Measurements from ENCODE around the gene TCAP.

TCAP gene

DNA sequence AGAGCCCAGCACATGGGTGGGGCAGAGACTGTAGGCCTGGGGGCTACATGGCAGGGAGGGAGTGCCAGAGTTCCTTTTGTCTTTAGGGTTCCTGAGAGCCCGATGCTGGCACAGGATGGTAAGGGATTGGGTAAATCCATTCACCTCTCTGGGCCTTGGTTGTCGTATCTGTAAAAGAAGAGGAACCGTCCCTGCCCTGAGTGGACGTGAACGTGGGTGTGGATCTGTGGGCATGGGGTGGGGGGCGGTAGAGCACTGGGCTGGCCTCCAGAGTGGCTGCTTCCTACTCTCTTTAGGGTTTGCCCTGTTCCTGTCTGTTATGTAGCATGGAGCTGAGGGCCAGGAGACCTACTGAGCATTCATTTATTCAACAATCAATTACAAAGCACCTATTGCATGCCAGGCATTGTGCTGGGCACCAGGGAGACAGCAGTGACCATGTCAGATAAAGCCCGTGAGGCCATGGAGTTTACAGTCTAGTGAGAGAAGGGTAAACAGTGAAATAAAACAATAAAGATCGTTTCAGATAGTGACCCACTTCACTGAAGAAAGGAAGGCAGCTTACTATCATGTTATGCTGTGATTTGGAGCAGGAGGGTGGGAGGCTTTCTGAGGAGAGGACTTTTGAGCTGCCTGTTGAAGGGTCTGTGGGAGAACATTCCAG is 13.1 kb upstream of the TCAP start:
- no peak for DNase-seq (ENCODE audit: low spot score)

DNA sequence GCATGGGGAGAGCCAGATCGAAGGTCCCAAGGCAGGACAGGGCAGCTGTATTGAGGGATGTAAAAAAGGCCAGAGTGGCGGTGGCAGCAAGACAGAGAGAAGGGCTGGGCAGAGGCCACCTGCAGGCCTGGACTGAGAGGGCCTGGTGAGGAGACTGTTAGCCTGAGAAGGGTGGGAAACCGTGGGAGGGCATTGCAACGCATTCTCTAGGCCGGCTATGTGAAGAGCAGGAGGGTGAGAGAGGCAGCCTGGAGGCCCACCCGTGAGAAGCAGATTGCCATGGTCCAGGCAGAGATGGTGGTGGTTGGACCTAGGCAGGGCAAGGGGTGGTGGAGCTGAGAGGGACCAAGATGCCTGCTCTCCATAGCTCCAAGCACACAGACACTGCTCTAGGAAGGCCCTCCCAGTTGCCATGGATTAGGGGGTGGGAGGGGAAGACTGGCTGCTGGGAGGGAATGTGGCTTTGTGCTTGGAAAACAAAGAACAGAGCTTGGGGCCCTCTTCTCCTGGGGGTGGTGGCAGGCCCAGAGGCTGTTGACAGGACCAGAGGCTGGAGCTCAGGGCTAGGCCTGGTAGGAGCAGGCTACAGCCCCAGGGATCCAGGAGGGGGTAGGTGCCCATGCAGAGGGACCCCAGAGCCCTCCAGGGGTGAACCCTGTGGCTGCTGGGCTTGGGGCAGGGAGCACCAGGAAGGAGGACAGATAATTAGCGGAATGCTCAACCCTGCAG is 12.4 kb upstream of the TCAP start:
- DNase-seq (ENCODE audit: low spot score) = no peak

DNA sequence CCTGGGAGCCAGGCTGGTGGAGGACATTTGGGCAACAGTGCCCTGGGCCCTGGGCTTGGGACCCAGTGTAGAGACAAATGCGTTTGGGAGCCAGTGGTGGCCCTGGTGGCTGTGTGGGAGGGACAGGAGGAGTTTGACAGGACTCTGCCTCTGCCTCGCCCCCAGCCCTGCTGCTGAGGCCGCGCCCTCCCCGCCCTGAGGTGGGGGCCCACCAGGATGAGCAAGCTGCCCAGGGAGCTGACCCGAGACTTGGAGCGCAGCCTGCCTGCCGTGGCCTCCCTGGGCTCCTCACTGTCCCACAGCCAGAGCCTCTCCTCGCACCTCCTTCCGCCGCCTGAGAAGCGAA is 11.9 kb upstream of the TCAP start:
- no peak for DNase-seq (ENCODE audit: low spot score)

DNA sequence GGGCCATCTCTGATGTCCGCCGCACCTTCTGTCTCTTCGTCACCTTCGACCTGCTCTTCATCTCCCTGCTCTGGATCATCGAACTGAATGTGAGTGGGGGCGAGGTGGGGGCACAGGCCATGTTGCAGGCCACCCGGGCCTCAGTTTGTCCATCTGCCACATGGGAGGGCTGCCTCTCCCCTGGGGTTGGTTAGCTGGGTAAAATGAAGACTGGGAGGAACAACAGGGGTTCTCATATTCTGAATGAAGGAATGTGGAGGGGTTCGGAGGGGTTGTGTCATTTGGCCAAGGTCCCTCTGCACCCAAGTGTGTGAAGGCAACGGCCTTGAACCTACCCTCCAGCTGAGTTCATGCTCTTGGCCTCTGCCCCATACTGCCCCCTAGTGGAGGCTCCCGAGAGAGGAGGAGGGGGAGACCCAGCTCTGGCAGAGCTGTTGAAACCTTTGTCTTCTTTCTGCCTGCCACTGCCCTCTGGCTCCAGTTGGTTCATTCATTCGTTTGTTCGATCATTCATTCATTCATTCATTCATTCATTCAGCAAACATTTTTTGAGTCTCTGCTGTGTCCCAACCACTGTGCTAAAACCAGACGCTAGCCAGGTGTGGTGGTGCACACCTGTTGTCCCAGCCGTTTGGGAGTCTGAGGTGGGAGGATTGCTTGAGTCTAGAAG is 11.4 kb upstream of the TCAP start:
- peak; percentile 13 for DNase-seq (ENCODE audit: low spot score)

DNA sequence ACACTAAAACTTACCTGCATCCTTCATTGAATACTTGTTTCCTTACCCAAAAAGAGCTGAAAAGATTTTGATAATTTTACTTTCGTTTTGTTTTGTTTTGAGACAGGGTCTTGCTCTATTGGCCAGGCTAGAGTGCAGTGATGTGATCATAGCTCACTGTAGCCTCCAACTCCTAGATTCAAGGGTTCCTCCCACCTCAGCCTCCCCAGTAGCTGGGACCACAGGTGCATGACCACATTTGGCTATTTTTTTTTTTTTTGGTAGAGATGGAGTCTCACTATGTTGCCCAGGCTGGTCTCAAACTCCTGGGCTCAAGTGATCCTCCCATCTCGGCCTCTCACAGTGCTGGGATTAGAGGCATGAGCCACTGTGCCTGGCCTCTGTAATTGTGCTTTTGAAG is 10.0 kb upstream of the TCAP start:
- no peak for DNase-seq (ENCODE audit: low spot score)

DNA sequence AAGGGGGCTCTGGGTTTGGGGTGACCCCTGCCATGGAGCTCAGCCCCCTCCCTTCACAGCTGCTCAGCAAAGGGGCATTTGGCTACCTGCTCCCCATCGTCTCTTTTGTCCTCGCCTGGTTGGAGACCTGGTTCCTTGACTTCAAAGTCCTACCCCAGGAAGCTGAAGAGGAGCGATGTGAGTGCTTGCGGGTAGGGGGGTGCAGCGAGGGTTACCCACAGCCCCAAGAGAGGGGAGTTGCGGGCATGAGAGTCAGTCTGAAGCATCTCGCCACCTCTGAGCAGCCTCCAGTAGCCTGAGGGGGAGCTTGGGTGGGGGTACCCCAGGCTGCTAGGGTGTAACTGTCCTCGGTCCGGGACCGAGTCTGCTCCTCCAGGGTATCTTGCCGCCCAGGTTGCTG is 6.8 kb upstream of the TCAP start:
- no peak for DNase-seq (ENCODE audit: low spot score)

DNA sequence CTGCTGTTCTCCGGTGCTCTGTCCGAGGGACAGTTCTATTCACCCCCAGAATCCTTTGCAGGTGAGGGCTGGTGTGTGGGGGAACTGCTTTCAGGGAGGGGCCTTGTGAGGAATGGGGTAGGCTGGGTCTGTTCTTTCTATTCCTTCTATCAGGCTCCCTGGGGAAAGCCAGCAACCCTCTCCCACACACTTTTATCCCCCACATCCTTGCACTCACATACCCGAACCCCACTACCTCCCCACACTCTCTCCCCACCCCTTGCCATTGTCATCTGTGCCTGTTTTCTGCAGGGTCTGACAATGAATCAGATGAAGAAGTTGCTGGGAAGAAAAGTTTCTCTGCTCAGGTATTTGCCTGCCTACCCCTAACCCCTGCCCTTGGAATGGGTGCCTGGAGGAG is 6.4 kb upstream of the TCAP start:
- no peak for DNase-seq (ENCODE audit: low spot score)

DNA sequence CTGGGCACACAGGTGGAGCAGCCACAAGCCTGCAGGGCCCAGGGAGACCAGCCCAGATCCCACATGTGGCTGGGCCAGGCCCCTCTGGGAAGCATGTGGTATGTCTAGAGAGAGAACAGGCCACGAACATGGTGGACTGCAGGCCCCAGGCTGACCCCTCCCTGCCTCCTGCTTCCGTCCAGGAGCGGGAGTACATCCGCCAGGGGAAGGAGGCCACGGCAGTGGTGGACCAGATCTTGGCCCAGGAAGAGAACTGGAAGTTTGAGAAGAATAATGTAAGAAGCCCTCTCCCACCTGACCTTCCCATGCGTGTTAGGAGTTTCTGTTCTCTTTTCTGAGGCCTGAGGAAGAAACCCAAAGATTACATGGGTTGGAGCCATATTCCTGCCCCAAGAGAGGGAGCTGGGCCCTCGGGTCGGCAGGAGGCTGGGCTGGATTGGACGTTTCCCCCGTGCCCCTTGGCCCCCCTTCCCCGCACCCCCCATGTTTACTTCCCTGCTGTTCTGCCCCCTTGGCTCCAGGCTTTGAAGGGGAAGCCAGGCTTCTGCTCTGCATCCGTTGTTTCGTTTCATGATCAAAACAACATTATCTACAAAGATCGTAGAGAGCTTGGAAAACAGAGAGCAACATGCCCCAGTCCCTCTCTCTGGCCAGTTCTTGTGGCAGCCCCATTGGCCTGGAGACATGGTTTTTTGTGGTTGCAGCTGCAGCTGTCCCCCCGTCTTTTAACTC is 5.7 kb upstream of the TCAP start:
- no peak for DNase-seq (ENCODE audit: low spot score)

DNA sequence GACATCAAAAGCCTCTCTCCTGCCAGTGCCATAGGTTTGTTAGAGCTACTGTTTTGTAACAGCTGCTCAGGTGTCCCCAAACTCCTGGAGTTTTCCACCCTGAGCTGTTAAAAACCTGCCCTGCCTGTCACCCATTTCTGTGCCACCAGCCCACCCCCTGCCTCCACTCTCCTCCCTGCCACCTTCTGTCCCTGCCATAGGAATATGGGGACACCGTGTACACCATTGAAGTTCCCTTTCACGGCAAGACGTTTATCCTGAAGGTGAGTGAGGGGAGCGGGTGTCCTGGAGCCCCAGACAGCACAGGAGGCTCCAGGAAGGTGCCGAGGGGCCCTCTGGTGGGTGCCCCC is 5.2 kb upstream of the TCAP start:
- no peak for DNase-seq (ENCODE audit: low spot score)

DNA sequence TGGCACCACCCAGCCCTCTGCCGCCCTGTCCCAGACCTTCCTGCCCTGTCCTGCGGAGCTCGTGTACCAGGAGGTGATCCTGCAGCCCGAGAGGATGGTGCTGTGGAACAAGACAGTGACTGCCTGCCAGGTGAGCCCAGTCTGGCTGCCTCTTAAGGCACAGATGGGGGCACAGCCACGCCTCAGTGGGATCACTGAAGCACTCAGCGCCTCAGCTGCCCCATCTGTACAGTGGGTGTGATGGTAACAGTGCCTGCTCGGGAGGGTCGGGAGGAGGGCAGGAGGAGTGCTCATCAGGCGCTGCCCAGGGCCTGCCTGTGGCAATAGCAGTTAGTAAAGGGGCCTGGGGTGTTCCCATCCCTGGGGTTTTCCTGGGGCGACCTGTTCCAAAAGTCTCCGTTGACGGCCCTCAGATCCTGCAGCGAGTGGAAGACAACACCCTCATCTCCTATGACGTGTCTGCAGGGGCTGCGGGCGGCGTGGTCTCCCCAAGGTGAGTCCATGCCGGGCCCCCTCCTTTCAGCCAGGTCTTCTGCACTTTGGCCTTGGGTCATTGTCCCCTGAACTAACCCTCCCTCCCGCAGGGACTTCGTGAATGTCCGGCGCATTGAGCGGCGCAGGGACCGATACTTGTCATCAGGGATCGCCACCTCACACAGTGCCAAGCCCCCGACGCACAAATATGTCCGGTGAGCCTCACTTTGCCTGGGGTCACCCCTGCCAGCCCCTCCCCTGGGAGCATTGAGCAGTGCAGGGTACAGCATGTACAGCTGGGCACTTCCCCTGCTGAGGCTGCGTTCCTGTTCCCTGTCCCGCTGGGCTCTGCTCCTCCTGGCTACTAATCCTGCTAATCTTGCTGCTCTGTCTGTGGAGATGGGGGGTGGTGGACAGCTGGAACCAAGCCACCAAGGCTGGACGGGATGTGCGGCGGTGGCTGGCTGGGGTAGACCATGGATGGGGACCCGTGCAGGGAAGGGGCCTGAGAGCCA is 4.5 kb upstream of the TCAP start:
- no peak for DNase-seq (ENCODE audit: low spot score)

DNA sequence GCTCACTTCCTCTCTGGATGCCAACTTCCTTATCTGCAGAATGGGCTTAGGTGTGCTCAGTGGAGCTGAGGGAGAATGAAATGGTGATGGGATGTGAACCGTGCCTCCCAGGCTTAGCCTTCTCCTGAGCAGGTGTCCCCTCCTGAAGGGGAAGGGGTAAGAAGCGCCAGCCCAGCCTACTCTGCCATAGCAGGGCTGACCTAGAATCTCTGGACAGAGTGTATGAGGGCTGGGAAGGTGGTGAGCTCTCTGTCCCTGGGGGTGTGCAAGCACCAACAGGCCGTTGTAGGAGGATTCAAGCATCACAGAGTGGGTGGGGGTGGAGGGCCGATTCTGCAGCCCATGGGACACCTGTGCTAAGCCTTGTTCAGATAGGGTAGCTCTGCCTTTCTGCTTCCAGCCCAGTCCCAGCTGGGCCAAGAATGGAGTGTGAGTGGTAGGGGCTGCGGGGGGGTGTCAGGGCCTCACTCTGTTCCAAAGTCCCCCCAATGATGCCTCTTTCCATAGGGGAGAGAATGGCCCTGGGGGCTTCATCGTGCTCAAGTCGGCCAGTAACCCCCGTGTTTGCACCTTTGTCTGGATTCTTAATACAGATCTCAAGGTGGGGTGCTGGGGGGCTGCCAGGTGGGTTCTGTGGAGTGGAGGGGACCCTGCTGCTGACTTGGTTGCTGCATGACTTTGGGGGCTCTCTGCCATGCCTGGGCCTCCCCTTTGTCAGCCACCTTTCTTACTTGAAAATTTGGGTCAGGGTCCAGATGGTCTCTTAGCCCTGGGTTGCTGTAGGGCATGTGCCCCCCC is 3.2 kb upstream of the TCAP start:
- DNase-seq (ENCODE audit: low spot score) = no peak

DNA sequence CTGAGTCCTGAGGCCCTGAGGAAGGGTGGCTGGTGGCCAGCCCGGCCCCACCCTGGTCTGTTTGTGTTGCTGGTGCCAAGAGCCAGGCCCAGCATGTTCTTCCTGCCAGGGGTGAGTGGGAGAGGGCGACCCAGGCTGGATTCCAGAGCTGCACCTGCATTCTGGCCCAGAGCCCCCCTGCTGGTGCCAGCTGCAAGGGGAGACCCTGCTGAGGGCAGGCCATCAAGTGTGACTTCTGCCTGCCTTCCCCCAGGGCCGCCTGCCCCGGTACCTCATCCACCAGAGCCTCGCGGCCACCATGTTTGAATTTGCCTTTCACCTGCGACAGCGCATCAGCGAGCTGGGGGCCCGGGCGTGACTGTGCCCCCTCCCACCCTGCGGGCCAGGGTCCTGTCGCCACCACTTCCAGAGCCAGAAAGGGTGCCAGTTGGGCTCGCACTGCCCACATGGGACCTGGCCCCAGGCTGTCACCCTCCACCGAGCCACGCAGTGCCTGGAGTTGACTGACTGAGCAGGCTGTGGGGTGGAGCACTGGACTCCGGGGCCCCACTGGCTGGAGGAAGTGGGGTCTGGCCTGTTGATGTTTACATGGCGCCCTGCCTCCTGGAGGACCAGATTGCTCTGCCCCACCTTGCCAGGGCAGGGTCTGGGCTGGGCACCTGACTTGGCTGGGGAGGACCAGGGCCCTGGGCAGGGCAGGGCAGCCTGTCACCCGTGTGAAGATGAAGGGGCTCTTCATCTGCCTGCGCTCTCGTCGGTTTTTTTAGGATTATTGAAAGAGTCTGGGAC is 2.4 kb upstream of the TCAP start:
- no peak for DNase-seq (ENCODE audit: low spot score)

DNA sequence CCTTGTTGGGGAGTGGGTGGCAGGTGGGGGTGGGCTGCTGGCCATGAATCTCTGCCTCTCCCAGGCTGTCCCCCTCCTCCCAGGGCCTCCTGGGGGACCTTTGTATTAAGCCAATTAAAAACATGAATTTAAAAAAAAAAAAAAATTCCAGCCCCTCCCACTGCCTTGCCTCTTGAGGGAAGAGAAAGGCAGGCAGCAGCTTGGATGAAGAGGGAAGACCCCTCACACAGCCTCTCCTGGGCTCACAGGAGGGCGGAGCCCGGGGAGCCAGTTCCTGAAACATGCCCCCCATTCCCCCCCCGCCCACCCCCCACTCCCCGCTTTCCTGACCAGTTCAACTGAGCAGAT is 1.8 kb upstream of the TCAP start:
- no peak for DNase-seq (ENCODE audit: low spot score)

DNA sequence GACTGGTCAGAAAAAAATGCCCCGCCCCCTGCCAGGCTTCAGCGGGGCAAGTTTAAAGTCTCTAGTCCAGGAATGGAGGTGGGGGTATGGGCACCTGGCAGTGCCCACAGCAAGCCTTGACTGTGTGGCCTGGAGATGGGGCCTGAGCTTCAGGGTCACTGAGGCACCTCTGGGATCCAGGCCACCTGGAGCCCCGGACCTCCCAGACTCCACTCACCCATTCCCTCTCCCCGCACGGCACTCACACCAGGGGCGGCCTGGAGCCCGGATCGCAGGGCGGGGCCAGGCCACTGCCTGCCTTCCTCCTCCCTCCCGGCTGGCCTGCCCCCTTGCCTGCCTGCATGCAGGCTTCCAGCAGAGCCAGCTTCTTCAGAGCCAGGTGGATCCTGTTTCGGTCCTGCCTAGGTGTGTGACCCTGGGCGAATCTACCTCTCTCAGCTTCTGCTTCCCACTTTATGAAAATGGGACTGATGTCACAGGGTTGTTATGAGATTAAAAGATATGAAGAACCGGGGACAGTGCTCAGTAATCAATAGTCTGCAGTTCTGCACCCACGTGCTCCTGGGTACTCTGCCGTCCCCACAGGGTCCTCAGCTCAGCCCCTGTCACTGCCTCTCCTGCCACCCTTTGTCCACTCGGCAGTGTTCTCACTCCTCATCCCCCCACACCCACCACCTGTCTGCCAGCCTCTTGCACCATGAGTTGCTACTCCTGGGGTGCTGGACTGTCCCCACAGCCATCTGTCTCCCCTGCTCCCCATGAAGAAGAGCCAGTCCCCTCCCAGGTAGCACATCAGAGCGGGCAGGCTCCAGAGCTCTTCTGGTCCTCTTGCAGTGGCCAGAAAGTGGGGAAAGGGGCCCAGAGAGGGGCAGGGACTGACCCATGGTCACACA is 1.2 kb upstream of the TCAP start:
- no peak for DNase-seq (ENCODE audit: low spot score)

DNA sequence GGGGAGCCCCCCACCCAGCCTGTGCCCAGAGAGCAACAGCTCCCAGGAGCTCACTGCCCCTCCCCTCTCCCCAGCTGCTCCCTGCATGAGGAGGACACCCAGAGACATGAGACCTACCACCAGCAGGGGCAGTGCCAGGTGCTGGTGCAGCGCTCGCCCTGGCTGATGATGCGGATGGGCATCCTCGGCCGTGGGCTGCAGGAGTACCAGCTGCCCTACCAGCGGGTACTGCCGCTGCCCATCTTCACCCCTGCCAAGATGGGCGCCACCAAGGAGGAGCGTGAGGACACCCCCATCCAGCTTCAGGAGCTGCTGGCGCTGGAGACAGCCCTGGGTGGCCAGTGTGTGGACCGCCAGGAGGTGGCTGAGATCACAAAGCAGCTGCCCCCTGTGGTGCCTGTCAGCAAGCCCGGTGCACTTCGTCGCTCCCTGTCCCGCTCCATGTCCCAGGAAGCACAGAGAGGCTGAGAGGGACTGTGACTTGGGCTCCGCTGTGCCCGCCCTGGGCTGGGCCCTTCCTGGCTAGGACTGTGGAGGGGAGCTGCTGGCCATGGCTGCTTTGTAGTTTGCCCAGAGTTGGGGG is 584 bp downstream of the TCAP start:
- DNase-seq (ENCODE audit: low spot score) = no peak

DNA sequence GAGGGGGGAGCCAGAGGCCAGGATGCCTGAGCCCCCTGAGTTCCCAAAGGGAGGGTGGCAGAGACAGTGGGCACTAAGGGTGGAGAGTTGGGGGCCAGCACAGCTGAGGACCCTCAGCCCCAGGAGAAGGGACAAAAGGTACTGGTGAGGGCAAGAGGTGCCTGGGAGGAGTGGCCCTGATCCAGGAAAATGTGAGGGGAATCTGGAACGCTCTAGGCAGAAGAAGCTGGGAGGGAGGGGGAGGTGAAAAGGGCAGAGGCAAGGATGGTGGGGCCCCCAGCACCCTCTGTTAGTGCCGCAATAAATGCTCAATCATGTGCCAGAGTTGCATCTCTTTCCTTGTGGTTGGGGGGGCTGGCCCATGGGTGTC is 1.1 kb downstream of the TCAP start:
- DNase-seq (ENCODE audit: low spot score) = no peak

DNA sequence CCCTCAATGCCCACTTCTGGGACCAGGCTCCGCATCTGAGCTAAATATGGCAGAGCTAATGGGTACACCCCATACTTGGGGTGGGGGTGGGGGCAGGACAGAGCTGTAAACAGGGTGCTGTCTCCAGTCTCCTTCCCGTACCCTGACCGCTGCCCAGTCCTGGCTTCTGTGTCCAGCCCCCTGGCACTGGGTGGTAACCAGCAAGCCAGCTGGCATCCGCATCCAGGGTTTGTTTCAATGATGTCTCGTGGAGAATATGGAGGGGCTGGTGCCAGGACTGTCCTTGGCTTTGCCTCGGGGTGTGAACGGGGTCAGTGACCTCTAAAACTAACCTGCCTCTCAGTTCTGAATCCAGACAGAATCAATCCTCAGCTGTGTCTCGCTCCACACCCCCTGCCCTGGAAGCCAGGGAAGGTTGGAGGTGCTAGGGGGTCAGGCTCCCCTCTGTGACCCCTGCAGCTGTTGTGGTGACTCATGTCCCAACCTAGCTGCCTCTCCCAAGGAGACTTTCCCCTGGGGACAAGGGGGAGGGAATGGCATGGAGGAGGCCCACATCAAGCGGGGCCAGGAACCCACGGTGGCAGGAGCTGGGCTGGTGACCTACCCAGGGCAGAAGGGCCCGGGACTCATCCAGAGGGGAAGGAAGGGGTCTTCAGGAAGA is 1.6 kb downstream of the TCAP start:
- DNase-seq (ENCODE audit: low spot score) = no peak

DNA sequence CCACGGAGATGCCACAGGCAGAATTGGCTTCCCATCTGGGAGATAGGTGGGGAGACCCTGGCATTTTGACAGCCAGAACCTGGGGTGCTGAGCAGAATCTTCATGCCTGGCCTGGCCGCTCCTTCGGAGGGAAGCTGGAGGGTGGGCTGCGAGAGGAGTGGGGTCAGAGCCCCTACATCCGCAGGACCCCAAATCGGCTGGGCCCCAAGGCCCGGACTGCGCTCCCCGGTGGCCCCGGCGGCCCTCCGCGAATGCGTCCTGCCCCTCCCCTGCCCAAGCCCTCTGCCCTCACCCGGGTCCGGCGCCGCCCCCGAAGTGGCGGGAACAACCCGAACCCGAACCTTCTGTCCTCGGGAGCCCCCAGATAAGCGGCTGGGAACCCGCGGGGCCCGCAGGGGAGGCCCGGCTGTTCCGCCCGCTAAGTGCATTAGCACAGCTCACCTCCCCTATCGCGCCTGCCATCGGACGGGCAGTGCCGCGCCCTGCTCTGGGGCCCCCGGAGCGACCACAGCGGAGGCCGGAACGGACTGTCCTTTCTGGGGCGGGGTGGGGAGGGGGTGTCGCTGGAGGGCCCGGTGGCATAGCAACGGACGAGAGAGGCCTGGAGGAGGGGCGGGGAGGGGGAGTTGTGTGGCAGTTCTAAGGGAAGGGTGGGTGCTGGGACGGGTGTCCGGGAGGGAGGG is 2.3 kb downstream of the TCAP start:
- no peak for DNase-seq (ENCODE audit: low spot score)
